ENCODE data around the gene RPS6KB2.
"Not testable (repeated sequence)": the region's sequence is repeated elsewhere in the genome, so short reads cannot be mapped to it uniquely, and the experiment has no call there.

Gene RPS6KB2

GRCh38 chr11:67410984-67411784 is 17.1 kb upstream of the RPS6KB2 start:
- no peak for DNase-seq

- no peak for DNase-seq
Measured at GRCh38 chr11:67411785-67412152, 16.5 kb upstream of the RPS6KB2 start.

GRCh38 chr11:67412495-67413179 is 15.7 kb upstream of the RPS6KB2 start:
- DNase-seq = no peak

GRCh38 chr11:67413266-67413849 is 14.9 kb upstream of the RPS6KB2 start:
- no peak for DNase-seq

- DNase-seq = no peak
Measured at GRCh38 chr11:67415501-67416304, 12.6 kb upstream of the RPS6KB2 start, which contains the start of gene CARNS1. CARNS1 (plus strand) TSS chr11:67415678; CDS start chr11:67416200, 522 bp downstream.

- DNase-seq = peak; percentile 48
Measured at GRCh38 chr11:67416416-67417335, 11.6 kb upstream of the RPS6KB2 start.

- no peak for DNase-seq
Measured at GRCh38 chr11:67417425-67417824, 10.9 kb upstream of the RPS6KB2 start.

- DNase-seq = no peak
Measured at GRCh38 chr11:67418476-67419281, 9.6 kb upstream of the RPS6KB2 start.

- DNase-seq = no peak
Measured at GRCh38 chr11:67419325-67420049, 8.8 kb upstream of the RPS6KB2 start.

- DNase-seq = no peak
Measured at GRCh38 chr11:67420147-67420645, 8.1 kb upstream of the RPS6KB2 start.

GRCh38 chr11:67420646-67421429 is 7.5 kb upstream of the RPS6KB2 start:
- DNase-seq = peak; percentile 93

- no peak for DNase-seq
Measured at GRCh38 chr11:67421430-67422031, 6.8 kb upstream of the RPS6KB2 start.

- DNase-seq = no peak
Measured at GRCh38 chr11:67422891-67423290, 5.4 kb upstream of the RPS6KB2 start.

- DNase-seq = no peak
Measured at GRCh38 chr11:67423466-67423865, 4.8 kb upstream of the RPS6KB2 start.

- no peak for DNase-seq
Measured at GRCh38 chr11:67423891-67424613, 4.2 kb upstream of the RPS6KB2 start.

GRCh38 chr11:67427364-67427859 is 882 bp upstream of the RPS6KB2 start:
- DNase-seq = not testable (repeated sequence)

- DNase-seq = no peak
Measured at GRCh38 chr11:67429038-67429668, 859 bp downstream of the RPS6KB2 start.
